H7 (cell line): Measurements from ENCODE around the gene NT5DC4. TPM values are rescaled to one million over a fixed set of nuclear protein-coding genes. Genes with fewer than 3 reads are reported as not detected.

Source experiments
- DNase-seq: peaks from one replicate; pipeline ENCODE4 v3.0.0; 2012
- H3K27me3 ChIP-seq: 2 replicates; pipeline ENCODE4 v1.6.0; 2011; ENCODE audit warnings: mild to moderate bottlenecking, low read length; ENCODE audit not compliant: control insufficient read depth, insufficient read depth
- H3K36me3 ChIP-seq: replicated peaks from 2 replicates; pipeline ENCODE4 v1.5.1; 2011; ENCODE audit warnings: low read length; ENCODE audit not compliant: control insufficient read depth, insufficient read depth
- H3K4me3 ChIP-seq: 2 replicates; pipeline ENCODE4 v1.5.1; 2011; ENCODE audit warnings: low read depth, mild to moderate bottlenecking, control low read depth, low read length, moderate library complexity; ENCODE audit not compliant: insufficient read depth
- total RNA-seq: library from RNA; depleted of rRNA; stranded (reverse); fragments of >200 nt; shearing (Covaris generic); gene quantifications from 2 replicates; pipeline ENCODE4 v1.2.3, GENCODE V29; 2014

NT5DC4 gene
- total RNA-seq, 1 experiment from 2014 or later: not detected

DNA sequence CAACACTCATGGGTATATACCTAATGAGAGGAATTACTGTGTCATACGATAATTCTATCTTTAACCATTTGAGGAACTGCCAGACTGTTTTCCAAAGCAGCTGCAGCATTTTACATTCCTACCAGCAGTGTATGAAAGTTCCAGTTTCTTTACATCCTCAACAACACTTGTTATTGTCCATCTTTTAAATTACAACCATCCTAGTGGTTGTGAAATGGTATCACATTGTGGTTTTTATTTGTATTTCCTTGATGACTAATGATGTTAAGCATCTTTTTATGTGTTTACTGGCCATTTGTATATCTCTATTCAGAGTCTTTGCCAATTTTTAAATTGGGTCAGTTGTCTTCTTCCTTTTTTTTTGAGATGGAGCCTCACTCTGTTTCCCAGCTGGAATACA is 47.6 kb downstream of the NT5DC4 start:
- Histone ChIP-seq H3K4me3 (no peak overlapping the region), H3K27me3 (no peaks in the 10 kb centered on the region)
- DNase-seq: no peak

GRCh38 chr2:112772322-112772721 is 51.5 kb downstream of the NT5DC4 start:
- Histone ChIP-seq H3K36me3 (no peaks in the 10 kb centered on the region), H3K4me3 (no peak overlapping the region), H3K27me3 (no peaks in the 10 kb centered on the region)
- DNase-seq: no peak

More for the DNA sequence above, 47.6 kb downstream of the NT5DC4 start:
- H3K36me3 ChIP-seq: no peaks in the 10 kb centered on the region

- H3K27me3 ChIP-seq: no peaks in the 10 kb centered on the region
- no peak for DNase-seq
- no peaks in the 10 kb centered on the region for H3K36me3 ChIP-seq
- H3K4me3 ChIP-seq: no peak overlapping the region
Observed at GRCh38 chr2:112772911-112773475, 52.2 kb downstream of the NT5DC4 start.

- H3K36me3 ChIP-seq: no peaks in the 10 kb centered on the region
- H3K4me3 ChIP-seq: no peak overlapping the region
- DNase-seq: no peak
- no peaks in the 10 kb centered on the region for H3K27me3 ChIP-seq
Observed at GRCh38 chr2:112773556-112773955, 52.7 kb downstream of the NT5DC4 start.

GRCh38 chr2:112774536-112775285 is 53.9 kb downstream of the NT5DC4 start:
- H3K27me3 ChIP-seq: no peaks in the 10 kb centered on the region
- H3K4me3 ChIP-seq: no peak overlapping the region
- no peak for DNase-seq
- H3K36me3 ChIP-seq: no peaks in the 10 kb centered on the region

GRCh38 chr2:112776113-112776512 is 55.3 kb downstream of the NT5DC4 start:
- DNase-seq: no peak
- no peaks in the 10 kb centered on the region for H3K27me3 ChIP-seq
- H3K36me3 ChIP-seq: no peaks in the 10 kb centered on the region
- H3K4me3 ChIP-seq: no peak overlapping the region

DNA sequence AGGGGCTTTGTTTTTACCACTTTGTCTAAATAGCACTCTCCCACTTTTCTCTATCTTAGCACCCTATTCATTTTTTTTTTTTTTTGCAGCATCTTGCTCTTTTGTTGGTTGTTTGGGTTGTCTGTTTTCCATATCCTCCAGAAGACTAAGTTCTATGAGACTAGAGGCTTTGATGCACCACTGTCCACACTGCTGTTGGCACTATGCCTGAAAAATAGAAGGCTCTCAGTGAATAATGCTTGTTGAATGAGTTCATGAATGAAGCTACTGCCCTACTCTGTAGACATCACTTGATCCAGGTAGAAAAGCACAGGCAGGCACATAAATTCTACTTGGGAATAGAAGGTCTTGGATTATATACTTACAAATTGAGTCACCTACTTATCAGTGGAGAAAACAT is 56.2 kb downstream of the NT5DC4 start:
- Histone ChIP-seq H3K27me3 (no peaks in the 10 kb centered on the region), H3K4me3 (no peak overlapping the region), H3K36me3 (no peaks in the 10 kb centered on the region)
- DNase-seq: no peak

- DNase-seq: no peak
- Histone ChIP-seq H3K4me3 (no peak overlapping the region), H3K36me3 (no peaks in the 10 kb centered on the region), H3K27me3 (no peaks in the 10 kb centered on the region)
Observed at GRCh38 chr2:112779598-112779997, 58.8 kb downstream of the NT5DC4 start.

DNA sequence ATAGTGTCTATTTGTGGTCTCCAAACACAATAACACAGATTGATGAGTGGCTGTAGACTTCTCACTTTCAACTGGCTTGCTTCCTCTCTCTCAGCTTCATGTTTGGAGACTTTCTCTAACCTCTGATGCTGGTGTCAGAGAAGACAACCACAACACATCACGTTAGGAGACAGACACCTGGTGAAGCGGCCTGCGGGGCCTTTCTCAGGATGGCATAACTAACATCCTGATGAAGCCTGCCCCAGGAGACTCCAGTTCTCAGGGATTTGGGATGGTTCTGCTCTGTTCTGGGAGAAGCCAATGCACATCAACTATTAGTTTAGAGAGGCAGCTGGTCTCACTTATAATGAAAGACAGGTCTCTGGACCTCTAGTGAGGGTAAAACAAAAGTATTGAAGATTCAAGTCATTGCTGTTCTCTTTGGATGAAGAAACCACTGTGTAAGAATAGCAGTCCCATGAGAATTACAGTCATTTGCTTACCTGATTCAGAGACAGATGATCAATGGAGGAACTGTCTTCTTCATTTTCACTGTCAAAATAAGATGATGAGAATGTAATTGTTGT is 61.5 kb downstream of the NT5DC4 start:
- Histone ChIP-seq H3K4me3 (no peak overlapping the region), H3K36me3 (no peaks in the 10 kb centered on the region), H3K27me3 (no peaks in the 10 kb centered on the region)
- DNase-seq: no peak

DNA sequence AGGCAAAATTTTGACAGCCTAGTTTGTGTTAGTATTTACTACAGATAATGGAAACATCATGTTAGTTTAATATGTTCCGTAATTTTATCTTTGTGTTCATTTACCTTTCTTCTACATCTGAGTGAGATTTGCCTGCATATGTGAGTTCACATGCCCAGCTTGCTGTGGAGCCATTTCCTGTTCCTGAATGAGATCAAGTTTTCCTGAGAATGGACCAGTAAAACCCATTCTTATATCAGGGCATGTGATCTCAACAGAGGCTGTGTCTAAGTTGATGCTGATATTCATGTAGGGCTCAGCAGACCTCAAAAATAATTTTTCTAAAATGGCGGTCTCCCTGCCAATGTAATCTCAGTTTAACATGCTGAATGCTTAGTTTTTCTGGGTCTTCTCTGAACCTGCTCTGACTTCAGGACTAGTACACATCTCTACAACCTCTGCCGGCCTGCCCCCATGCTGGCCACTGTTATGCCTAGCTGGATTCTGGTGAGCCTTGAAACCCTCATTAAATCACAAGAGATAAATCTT is 62.4 kb downstream of the NT5DC4 start:
- no peak overlapping the region for H3K4me3 ChIP-seq
- no peaks in the 10 kb centered on the region for H3K27me3 ChIP-seq
- H3K36me3 ChIP-seq: no peaks in the 10 kb centered on the region
- DNase-seq: no peak

DNA sequence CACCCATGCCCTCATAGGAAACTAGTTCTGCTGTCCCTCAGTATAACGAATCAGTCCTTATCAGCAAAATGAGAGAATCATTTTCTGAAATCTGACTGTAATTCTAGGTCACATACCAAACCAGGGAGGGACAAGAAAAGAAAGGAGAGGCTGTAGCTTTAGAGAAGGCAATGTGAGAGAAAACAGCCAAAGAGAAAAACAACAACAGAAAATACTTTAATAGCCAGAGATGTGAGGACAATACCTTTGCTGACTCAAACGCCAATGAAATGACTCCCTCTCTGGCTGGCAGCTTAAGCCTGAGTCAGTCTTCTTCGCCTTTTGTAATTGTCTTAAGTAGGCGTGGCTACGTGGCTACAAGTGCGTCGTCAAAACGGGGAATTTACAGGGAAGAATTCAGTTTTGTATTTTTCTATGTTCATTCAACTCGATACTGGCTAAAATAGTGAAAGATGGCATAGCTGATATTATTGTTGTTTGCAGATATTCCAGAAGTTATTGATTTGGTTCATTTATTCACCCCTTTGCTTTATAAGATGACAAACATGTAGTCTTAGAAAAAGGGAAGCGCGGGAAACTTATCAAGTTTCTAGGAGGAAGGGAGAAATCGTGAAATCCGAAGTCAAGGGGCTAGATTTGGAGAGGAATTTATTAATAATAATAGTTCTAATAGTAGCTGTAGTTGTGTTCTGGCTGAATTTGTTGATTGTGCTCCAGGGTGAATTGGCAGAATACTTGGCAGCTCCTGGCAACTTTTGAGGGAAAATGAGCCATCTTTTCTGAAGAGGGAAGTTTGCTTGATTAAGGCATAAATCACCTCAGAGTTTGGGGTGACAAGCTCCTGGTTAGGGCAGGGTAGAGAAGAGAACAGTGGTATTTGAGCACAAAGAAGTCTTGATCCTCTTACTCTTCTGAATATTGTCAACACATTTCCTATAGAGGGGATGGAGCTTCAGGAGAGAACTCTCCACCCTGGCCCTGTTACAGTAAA is 63.7 kb downstream of the NT5DC4 start, which contains the start of gene IL1A:
Gene IL1A (minus strand): TSS at position 295 of the 991 bp plus-strand sequence. CDS start 723 bp downstream, outside the sequence.
- Histone ChIP-seq H3K4me3 (no peak within 1 kb of the TSS), H3K36me3 (no peaks in the 10 kb centered on the region), H3K27me3 (no peaks in the 10 kb centered on the region)
- peak; percentile 56 for DNase-seq

- no peak for DNase-seq
- H3K27me3 ChIP-seq: no peaks in the 10 kb centered on the region
- no peaks in the 10 kb centered on the region for H3K36me3 ChIP-seq
- H3K4me3 ChIP-seq: no peak overlapping the region
Observed at GRCh38 chr2:112787294-112787693, 66.5 kb downstream of the NT5DC4 start.

- no peak for DNase-seq
- Histone ChIP-seq H3K36me3 (no peaks in the 10 kb centered on the region), H3K27me3 (no peaks in the 10 kb centered on the region), H3K4me3 (no peak overlapping the region)
Observed at GRCh38 chr2:112787729-112788393, 67.0 kb downstream of the NT5DC4 start.

GRCh38 chr2:112788653-112789052 is 67.8 kb downstream of the NT5DC4 start:
- no peak for DNase-seq
- H3K36me3 ChIP-seq: no peaks in the 10 kb centered on the region
- H3K27me3 ChIP-seq: no peaks in the 10 kb centered on the region
- H3K4me3 ChIP-seq: no peak overlapping the region
